Parathyroid adenoma (tissue), 2 donors: ENCODE results near the gene PAAF1.

Experiments used
- H2AFZ ChIP-seq: fragments of 300-600 bp; sonication (generic); one replicate; pipeline ENCODE4 v1.7.0; 2017; ENCODE audit warnings: antibody characterized with exemption, mild to moderate bottlenecking
- H3K27ac ChIP-seq: fragments of 300-600 bp; sonication (generic); one replicate; pipeline ENCODE4 v1.7.0; 2017
- H3K27me3 ChIP-seq: fragments of 300-600 bp; sonication (generic); one replicate; pipeline ENCODE4 v1.7.0; 2017; ENCODE audit warnings: low read length; ENCODE audit not compliant: control insufficient read depth, insufficient read depth
- H3K36me3 ChIP-seq: fragments of 300-600 bp; sonication (generic); one replicate; pipeline ENCODE4 v1.7.0; 2017; ENCODE audit warnings: low read length; ENCODE audit not compliant: control insufficient read depth, insufficient read depth
- H3K4me1 ChIP-seq: fragments of 300-600 bp; sonication (generic); one replicate; pipeline ENCODE4 v1.7.0; 2017; ENCODE audit warnings: control low read depth
- H3K4me2 ChIP-seq: fragments of 300-600 bp; sonication (generic); one replicate; pipeline ENCODE4 v1.7.0; 2017; ENCODE audit warnings: low read length
- H3K4me3 ChIP-seq: fragments of 300-600 bp; sonication (generic); one replicate; pipeline ENCODE4 v1.7.0; 2017; ENCODE audit warnings: low read depth, low read length
- H3K79me2 ChIP-seq: fragments of 300-600 bp; sonication (generic); one replicate; pipeline ENCODE4 v1.7.0; 2017; ENCODE audit warnings: control low read depth
- H3K9ac ChIP-seq: fragments of 300-600 bp; sonication (generic); one replicate; pipeline ENCODE4 v1.7.0; 2017; ENCODE audit warnings: mild to moderate bottlenecking
- H3K9me3 ChIP-seq: fragments of 300-600 bp; sonication (generic); one replicate; pipeline ENCODE4 v1.7.0; 2017; ENCODE audit warnings: low read length; ENCODE audit not compliant: control insufficient read depth
- CTCF ChIP-seq: fragments of 300-600 bp; sonication (generic); IDR thresholded peaks from one replicate; pipeline ENCODE4 v1.7.0; 2017; ENCODE audit warnings: antibody characterized with exemption, mild to moderate bottlenecking
- donor health status: primary hyperparathyroidism.

The PAAF1 gene

GRCh38 chr11:73958521-73959141 is 81.8 kb downstream of the PAAF1 start:
- H3K36me3 ChIP-seq, result no peaks in the 10 kb centered on the region
- H2AFZ ChIP-seq, result no peak overlapping the region
- no peak overlapping the region for H3K9ac ChIP-seq
- H3K27ac ChIP-seq, result no peak overlapping the region
- no peak for TF ChIP-seq CTCF
- H3K79me2 ChIP-seq, result no peaks in the 10 kb centered on the region
- H3K9me3 ChIP-seq, result no peaks in the 10 kb centered on the region
- H3K27me3 ChIP-seq, result no peaks in the 10 kb centered on the region
- no peak overlapping the region for H3K4me2 ChIP-seq
- no peaks in the 10 kb centered on the region for H3K4me1 ChIP-seq
- H3K4me3 ChIP-seq, result no peak overlapping the region

- Histone ChIP-seq H3K4me1 (no peaks in the 10 kb centered on the region), H3K27ac (no peak overlapping the region), H3K4me3 (no peak overlapping the region), H2AFZ (no peak overlapping the region), H3K9ac (no peak overlapping the region), H3K27me3 (no peaks in the 10 kb centered on the region), H3K4me2 (no peak overlapping the region), H3K9me3 (no peaks in the 10 kb centered on the region), H3K36me3 (no peaks in the 10 kb centered on the region), H3K79me2 (no peaks in the 10 kb centered on the region)
- TF ChIP-seq CTCF, result no peak
These were observed 84.5 kb downstream of the PAAF1 start for GRCh38 chr11:73961321-73961720.

- no peak overlapping the region for H2AFZ ChIP-seq
- no peak overlapping the region for H3K27ac ChIP-seq
- H3K79me2 ChIP-seq, result no peaks in the 10 kb centered on the region
These were observed 85.4 kb downstream of the PAAF1 start for GRCh38 chr11:73962101-73962705.

GRCh38 chr11:73963861-73964260 is 87.1 kb downstream of the PAAF1 start:
- Histone ChIP-seq H3K4me2 (no peak overlapping the region), H2AFZ (no peak overlapping the region), H3K36me3 (no peaks in the 10 kb centered on the region), H3K27me3 (no peaks in the 10 kb centered on the region), H3K79me2 (no peaks in the 10 kb centered on the region), H3K9me3 (no peaks in the 10 kb centered on the region), H3K27ac (no peak overlapping the region), H3K4me1 (no peaks in the 10 kb centered on the region), H3K9ac (no peak overlapping the region), H3K4me3 (no peak overlapping the region)
- TF ChIP-seq CTCF, result no peak

More at GRCh38 chr11:73962101-73962705, 85.4 kb downstream of the PAAF1 start:
- H3K27me3 ChIP-seq, result no peaks in the 10 kb centered on the region
- TF ChIP-seq CTCF, result no peak
- no peaks in the 10 kb centered on the region for H3K9me3 ChIP-seq
- no peak overlapping the region for H3K4me3 ChIP-seq
- H3K36me3 ChIP-seq, result no peaks in the 10 kb centered on the region
- no peak overlapping the region for H3K4me2 ChIP-seq
- H3K9ac ChIP-seq, result no peak overlapping the region
- no peaks in the 10 kb centered on the region for H3K4me1 ChIP-seq
